Panc1 (cell line): ENCODE results near the gene EHMT2.

ENCODE experiments used
- POLR2AphosphoS5 ChIP-seq: IDR thresholded peaks from 2 replicates; pipeline ENCODE4 v1.6.1; 2012; ENCODE audit warnings: mild to moderate bottlenecking, low read depth, low read length, moderate library complexity
- TF ChIP-seq, protein P1 (sequence below): fragments of 450-650 bp; IDR thresholded peaks from 2 replicates; pipeline ENCODE4 v1.5.1; 2017; ENCODE audit warnings: mild to moderate bottlenecking

DNA sequence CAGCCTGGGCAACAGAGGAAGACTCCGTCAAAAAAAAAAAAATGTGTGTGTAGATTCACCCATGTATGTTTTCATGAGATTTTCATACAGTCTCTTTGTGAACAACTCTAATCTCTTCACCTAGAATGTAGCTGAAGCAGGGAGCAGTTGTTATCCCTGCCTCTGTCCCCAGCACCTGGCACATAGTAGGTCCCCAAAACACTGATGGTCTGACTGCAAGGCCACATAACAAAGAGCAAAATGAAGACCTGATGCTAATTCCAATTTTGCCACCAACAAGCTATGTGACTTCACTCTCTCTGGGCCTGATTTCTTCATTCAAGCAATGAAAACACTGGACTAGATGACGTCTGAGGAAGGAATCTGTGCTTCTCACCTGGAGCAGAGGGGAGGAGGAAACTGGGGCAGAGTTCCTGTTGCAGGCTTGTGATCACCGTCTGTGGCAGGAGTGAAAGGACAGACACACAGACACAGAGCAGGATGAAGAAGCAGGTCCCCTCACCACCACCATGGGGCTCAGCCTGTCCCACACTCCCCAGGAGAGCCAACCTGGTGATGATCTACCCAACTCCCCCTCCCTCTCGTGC, 23.3 kb downstream of the EHMT2 start:
- TF ChIP-seq, protein P1, sequence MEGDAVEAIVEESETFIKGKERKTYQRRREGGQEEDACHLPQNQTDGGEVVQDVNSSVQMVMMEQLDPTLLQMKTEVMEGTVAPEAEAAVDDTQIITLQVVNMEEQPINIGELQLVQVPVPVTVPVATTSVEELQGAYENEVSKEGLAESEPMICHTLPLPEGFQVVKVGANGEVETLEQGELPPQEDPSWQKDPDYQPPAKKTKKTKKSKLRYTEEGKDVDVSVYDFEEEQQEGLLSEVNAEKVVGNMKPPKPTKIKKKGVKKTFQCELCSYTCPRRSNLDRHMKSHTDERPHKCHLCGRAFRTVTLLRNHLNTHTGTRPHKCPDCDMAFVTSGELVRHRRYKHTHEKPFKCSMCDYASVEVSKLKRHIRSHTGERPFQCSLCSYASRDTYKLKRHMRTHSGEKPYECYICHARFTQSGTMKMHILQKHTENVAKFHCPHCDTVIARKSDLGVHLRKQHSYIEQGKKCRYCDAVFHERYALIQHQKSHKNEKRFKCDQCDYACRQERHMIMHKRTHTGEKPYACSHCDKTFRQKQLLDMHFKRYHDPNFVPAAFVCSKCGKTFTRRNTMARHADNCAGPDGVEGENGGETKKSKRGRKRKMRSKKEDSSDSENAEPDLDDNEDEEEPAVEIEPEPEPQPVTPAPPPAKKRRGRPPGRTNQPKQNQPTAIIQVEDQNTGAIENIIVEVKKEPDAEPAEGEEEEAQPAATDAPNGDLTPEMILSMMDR: no peak
- no peak for TF ChIP-seq POLR2AphosphoS5
